ENCODE results near the gene RIN3.

GRCh38 chr14:92716131-92716530, 202.6 kb downstream of the RIN3 start:
- no peak for TF ChIP-seq CTCF (IDR thresholded peaks at IDR 0.05)
- no peak for TF ChIP-seq POLR2A (IDR thresholded peaks at IDR 0.05)

Data from testis (tissue), 2 donors.